Activated CD8-positive, alpha-beta T cell treated with anti-CD3 and anti-CD28 coated beads for 36 hours (primary cell): ENCODE measurements around the gene CCDC169. TPM values are rescaled to one million over a fixed set of nuclear protein-coding genes. Genes with fewer than 3 reads are reported as not detected.
A peak's percentile ranks its signal among the peaks of the same experiment; 100 is the strongest.

Experiments
- ATAC-seq: fragments of 200-7000 bp; cut with Tn5 transposase; one replicate; pipeline ENCODE4 v1.10.0; 2021; ENCODE audit warnings: mild to moderate bottlenecking, moderate library complexity
- CTCF ChIA-PET: fragments of 350-600 bp; sonication (Branson Sonifier 250); formaldehyde crosslinking; loops from one replicate; lab custom pipeline; 2021; ENCODE audit warnings: antibody characterized with exemption; lab: Charles Lee
- POLR2A ChIA-PET: fragments of 350-600 bp; sonication (Branson Sonifier 250); formaldehyde crosslinking; loops from one replicate; lab custom pipeline; 2021; ENCODE audit warnings: antibody characterized with exemption; lab: Charles Lee
- DNase-seq: peaks from one replicate; pipeline ENCODE4 v3.0.0-alpha.2; 2020
- H3K27ac Mint-ChIP-seq: one replicate; pipeline ENCODE4 v1.8.0; 2021; ENCODE audit warnings: mild to moderate bottlenecking, mixed read lengths
- H3K27me3 Mint-ChIP-seq: one replicate; pipeline ENCODE4 v1.8.0; 2021; ENCODE audit warnings: mixed read lengths
- H3K36me3 Mint-ChIP-seq: one replicate; pipeline ENCODE4 v1.8.0; 2021; ENCODE audit warnings: low read depth, mixed read lengths
- H3K4me1 Mint-ChIP-seq: one replicate; pipeline ENCODE4 v1.8.0; 2021; ENCODE audit warnings: low read depth, mixed read lengths
- H3K4me3 Mint-ChIP-seq: one replicate; pipeline ENCODE4 v1.8.0; 2021; ENCODE audit warnings: mild to moderate bottlenecking, moderate library complexity, mixed read lengths
- H3K9me3 Mint-ChIP-seq: one replicate; pipeline ENCODE4 v1.8.0; 2021; ENCODE audit warnings: mixed read lengths
- intact Hi-C: fragments of 100-400 bp; cut with micrococcal nuclease; formaldehyde crosslinking; loops from one replicate; pipeline ENCODE4 v1.10.0; 2022
- total RNA-seq, 2 experiments: library from RNA; stranded (reverse); gene quantifications; one replicate each; pipeline ENCODE4 v1.2.3, GENCODE V29; 2021
- TF ChIP-seq, protein P1 (sequence below): fragments of 200-600 bp; IDR thresholded peaks from one replicate; pipeline ENCODE4 v1.8.0; 2022; ENCODE audit warnings: antibody characterized with exemption, mild to moderate bottlenecking

The CCDC169 gene
- total RNA-seq, 2 experiments from 2014 or later = not detected

DNA sequence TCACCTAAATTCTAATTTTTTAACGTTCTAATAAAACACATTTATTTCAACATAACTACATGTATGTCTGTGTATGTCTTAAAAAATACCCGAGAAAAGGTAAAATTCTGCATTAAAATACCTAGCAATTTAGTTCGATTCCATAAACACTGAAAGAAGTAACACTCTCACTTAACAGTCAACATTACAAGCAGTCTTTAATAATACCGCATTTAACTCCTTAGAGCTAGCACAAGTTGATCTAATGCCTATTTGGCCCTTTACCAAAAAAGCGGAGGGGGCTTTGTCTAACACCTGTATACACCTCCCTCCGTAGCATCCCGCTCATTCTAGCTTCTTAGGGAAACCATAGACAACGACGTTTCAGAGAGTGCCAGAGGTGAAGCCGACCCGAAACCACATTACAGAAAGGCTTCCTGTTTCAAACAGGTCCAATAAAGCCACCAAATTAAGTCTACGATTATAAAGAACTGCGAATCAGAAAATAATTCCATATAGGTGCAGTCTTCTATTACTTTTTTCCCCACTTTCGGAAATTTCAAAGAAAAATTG is 47.3 kb upstream of the CCDC169 start:
- H3K27ac Mint-ChIP-seq = peak overlapping the region; percentile 81
- peak overlapping the region; percentile 77 for H3K4me3 Mint-ChIP-seq
- ChIA-PET CTCF (interaction anchor here (1.3 kb wide), 1 partner anchor 10 kb away, joined by 4 read pairs; no protein-coding TSS in a partner anchor), POLR2A (interaction anchor here (1.0 to 1.2 kb wide), 2 partner anchors 13 to 655 kb away, joined by 4 to 5 read pairs; partner anchors contain the start of gene EXOSC8)
- intact Hi-C loops = loop anchor here (10.0 kb wide), 1 partner anchor 390 kb away; no protein-coding TSS in a partner anchor
- peaks cover 22% of the 10 kb centered on the region for H3K4me1 Mint-ChIP-seq
- DNase-seq = peak; percentile 29
- no peaks in the 10 kb centered on the region for H3K36me3 Mint-ChIP-seq
- H3K27me3 Mint-ChIP-seq = no peaks in the 10 kb centered on the region
- TF ChIP-seq, protein P1, sequence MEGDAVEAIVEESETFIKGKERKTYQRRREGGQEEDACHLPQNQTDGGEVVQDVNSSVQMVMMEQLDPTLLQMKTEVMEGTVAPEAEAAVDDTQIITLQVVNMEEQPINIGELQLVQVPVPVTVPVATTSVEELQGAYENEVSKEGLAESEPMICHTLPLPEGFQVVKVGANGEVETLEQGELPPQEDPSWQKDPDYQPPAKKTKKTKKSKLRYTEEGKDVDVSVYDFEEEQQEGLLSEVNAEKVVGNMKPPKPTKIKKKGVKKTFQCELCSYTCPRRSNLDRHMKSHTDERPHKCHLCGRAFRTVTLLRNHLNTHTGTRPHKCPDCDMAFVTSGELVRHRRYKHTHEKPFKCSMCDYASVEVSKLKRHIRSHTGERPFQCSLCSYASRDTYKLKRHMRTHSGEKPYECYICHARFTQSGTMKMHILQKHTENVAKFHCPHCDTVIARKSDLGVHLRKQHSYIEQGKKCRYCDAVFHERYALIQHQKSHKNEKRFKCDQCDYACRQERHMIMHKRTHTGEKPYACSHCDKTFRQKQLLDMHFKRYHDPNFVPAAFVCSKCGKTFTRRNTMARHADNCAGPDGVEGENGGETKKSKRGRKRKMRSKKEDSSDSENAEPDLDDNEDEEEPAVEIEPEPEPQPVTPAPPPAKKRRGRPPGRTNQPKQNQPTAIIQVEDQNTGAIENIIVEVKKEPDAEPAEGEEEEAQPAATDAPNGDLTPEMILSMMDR = no peak
- peak; percentile 11 for ATAC-seq
- no peaks in the 10 kb centered on the region for H3K9me3 Mint-ChIP-seq

DNA sequence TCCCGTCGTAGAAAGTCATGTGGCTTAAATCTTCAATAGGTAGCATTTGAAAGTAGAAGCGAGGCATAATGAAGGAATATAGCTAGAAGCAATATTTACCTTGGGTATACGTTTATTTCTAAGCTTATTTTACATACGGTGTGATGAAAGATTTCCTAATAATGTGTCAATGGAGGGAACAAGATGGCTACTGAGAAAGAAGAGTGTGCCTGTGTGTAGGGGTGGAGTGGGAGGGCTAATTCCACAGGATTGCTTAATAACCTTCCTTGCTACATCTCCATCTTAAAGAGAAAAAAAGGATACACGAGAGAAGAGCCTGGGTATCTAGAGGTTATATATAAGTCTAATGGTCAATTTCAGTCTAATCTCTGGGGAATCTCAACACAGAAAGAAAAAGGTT is 46.6 kb upstream of the CCDC169 start:
- ATAC-seq = no peak
- Mint-ChIP-seq H3K4me1 (peaks cover 22% of the 10 kb centered on the region), H3K27ac (no peak overlapping the region), H3K9me3 (no peaks in the 10 kb centered on the region), H3K36me3 (no peaks in the 10 kb centered on the region), H3K27me3 (no peaks in the 10 kb centered on the region), H3K4me3 (peak overlapping the region; percentile 26)
- TF ChIP-seq, protein P1 = no peak
- intact Hi-C loops = loop anchor here (10.0 kb wide), 1 partner anchor 391 kb away; no protein-coding TSS in a partner anchor
- ChIA-PET CTCF (no interaction called here), POLR2A (no interaction called here)
- DNase-seq = no peak

DNA sequence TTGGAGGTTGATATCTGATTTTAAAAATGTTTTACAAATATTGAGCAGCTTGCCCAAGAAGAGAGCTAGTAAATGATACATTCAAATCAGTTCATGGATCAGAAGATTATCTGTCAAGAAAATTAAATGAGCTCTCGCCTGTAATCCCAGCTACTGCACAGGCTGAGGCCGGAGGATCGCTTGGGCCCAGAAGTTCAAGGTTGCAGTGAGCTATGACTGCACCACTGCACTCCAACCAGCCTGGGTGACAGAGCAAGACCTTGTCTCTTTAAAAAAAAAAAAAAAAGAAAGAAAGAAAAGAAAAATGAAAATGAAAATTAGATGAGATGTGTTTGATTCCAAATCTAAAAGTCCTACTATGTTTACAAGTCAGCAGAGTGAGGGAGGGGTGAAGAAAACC is 46.2 kb upstream of the CCDC169 start:
- ChIA-PET POLR2A (no interaction called here), CTCF (no interaction called here)
- Mint-ChIP-seq H3K4me1 (peaks cover 26% of the 10 kb centered on the region), H3K4me3 (peak overlapping the region; percentile 26), H3K36me3 (no peaks in the 10 kb centered on the region), H3K27me3 (no peaks in the 10 kb centered on the region), H3K9me3 (no peaks in the 10 kb centered on the region), H3K27ac (no peak overlapping the region)
- intact Hi-C loops = loop anchor here (10.0 kb wide), 1 partner anchor 391 kb away; no protein-coding TSS in a partner anchor
- TF ChIP-seq, protein P1 = no peak
- ATAC-seq = no peak
- DNase-seq = no peak

DNA sequence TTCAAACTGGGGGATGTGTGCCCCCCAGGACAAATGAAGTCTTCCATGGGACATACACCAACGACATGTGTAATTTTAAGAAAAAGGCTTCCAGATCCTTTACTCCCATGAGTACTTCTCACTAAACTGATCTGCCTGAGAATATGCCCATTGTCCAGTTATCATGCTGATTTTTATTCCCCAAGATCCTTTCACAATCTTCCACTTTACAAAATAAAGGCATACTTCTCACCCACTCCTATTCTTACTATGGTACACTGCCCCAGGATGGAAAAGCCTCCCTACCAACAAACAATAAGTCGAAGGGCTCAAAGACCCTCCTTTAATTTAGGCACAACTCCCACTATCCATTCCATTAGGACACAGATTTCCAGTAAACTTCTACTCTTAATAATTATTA is 45.1 kb upstream of the CCDC169 start:
- no peaks in the 10 kb centered on the region for H3K9me3 Mint-ChIP-seq
- no peak for ATAC-seq
- H3K4me1 Mint-ChIP-seq = peaks cover 31% of the 10 kb centered on the region
- H3K4me3 Mint-ChIP-seq = no peak overlapping the region
- no peaks in the 10 kb centered on the region for H3K27me3 Mint-ChIP-seq
- CTCF ChIA-PET = no interaction called here
- POLR2A ChIA-PET = no interaction called here
- TF ChIP-seq, protein P1 = no peak
- intact Hi-C loops = loop anchor here (10.0 kb wide), 1 partner anchor 392 kb away; no protein-coding TSS in a partner anchor
- DNase-seq = no peak
- no peak overlapping the region for H3K27ac Mint-ChIP-seq
- H3K36me3 Mint-ChIP-seq = no peaks in the 10 kb centered on the region

DNA sequence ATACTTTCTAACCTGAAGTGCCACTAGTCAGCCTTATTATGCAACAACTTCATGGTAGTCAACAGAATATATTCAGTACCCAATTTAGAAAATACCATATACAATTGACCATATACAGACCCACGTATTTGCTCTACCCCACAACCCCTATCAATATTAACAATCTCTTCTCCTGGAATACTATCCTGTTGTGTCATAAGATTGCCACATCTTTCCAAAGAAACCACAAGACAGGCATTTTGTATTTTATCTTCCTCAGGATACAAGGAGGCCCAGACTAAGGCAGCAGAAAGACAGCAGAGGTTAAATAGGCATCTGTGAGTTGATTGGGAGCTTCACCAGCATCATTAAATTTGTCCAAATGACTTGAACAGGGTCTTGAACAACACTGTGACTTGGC is 44.1 kb upstream of the CCDC169 start:
- TF ChIP-seq, protein P1 = no peak
- H3K27ac Mint-ChIP-seq = no peak overlapping the region
- H3K4me3 Mint-ChIP-seq = no peak overlapping the region
- DNase-seq (no peak), ATAC-seq (no peak)
- POLR2A ChIA-PET = no interaction called here
- H3K4me1 Mint-ChIP-seq = peaks cover 36% of the 10 kb centered on the region
- H3K27me3 Mint-ChIP-seq = no peaks in the 10 kb centered on the region
- H3K9me3 Mint-ChIP-seq = no peaks in the 10 kb centered on the region
- H3K36me3 Mint-ChIP-seq = peaks cover 2% of the 10 kb centered on the region
- CTCF ChIA-PET = no interaction called here
- intact Hi-C loops = loop anchor here (10.0 kb wide), 1 partner anchor 393 kb away; no protein-coding TSS in a partner anchor
